ENCODE data around the gene FCHO2. TPM values are rescaled to one million over a fixed set of nuclear protein-coding genes. Genes with fewer than 3 reads are reported as not detected.

FCHO2 gene
- total and polyA plus RNA-seq, 2 of the 4 experiments (the other 2 are of a cell fraction): 6.1 to 23.5 TPM

- H3K4me3 ChIP-seq (ENCODE audit: insufficient read depth, low read depth, low read length): peak overlapping the region; percentile 81
- ATAC-seq (ENCODE audit: low read depth) (no peak), DNase-seq (no peak)
- H3K9ac ChIP-seq (ENCODE audit: low read depth, low read length): peak overlapping the region; percentile 69
- H2AK5ac ChIP-seq (ENCODE audit: low read depth, low read length): no peak overlapping the region
- CTCF ChIA-PET: no interaction called here
- intact Hi-C loops (cut with micrococcal nuclease) (loop anchor here (5.0 kb wide), 2 partner anchors 355 to 495 kb away; no protein-coding TSS in a partner anchor), in situ Hi-C loops (cut with MboI; ENCODE audit: low sequenced_read_pairs) (no loop called here), dilution Hi-C loops (cut with HindIII; ENCODE audit: low sequenced_read_pairs, unreplicated experiment) (no loop called here)
- no TSS peak for BruUV-seq (replicated peaks)
- H4K8ac ChIP-seq (ENCODE audit: low read depth in 2 of 2, low read length in 2 of 2): peak overlapping the region in 1 of 2 experiments; percentile 39; a peak in 1 of 4 replicates
- WGBS, 2 experiments (ENCODE audit: extremely low coverage in 2 of 2, insufficient read length in 1 of 2): no CpG with 5 or more reads among the region's 1 CpG
- TF ChIP-seq MAFK (IDR thresholded peaks at IDR 0.05; ENCODE audit: low read depth, low read length): no peak
- TF ChIP-seq MXI1 (IDR thresholded peaks at IDR 0.05; ENCODE audit: borderline replicate concordance, low read depth, low read length): no peak
- TF ChIP-seq CTCF (conservative IDR thresholded peaks at IDR 0.05; ENCODE audit: low read depth, low read length): no peak
- TF ChIP-seq BHLHE40 (IDR thresholded peaks at IDR 0.05; ENCODE audit: low read depth, low read length): no peak
- TF ChIP-seq CEBPB (IDR thresholded peaks at IDR 0.05; ENCODE audit: low read depth, low read length): no peak
- TF ChIP-seq RFX5 (IDR thresholded peaks at IDR 0.05; ENCODE audit: low read depth, low read length): no peak
- TF ChIP-seq RAD21 (IDR thresholded peaks at IDR 0.05; ENCODE audit: low read length): no peak
- no peak for TF ChIP-seq ELK1 (IDR thresholded peaks at IDR 0.05; ENCODE audit: borderline replicate concordance, low read depth, low read length)
- TF ChIP-seq RCOR1 (IDR thresholded peaks at IDR 0.05; ENCODE audit: insufficient replicate concordance, low read length): no peak
- TF ChIP-seq CHD1 (IDR thresholded peaks at IDR 0.05; ENCODE audit: low read depth, low read length): no peak
- no peak for TF ChIP-seq SMC3 (IDR thresholded peaks at IDR 0.05; ENCODE audit: low read depth, low read length)
- H2BK120ac ChIP-seq (ENCODE audit: low read depth, low read length): no peak overlapping the region
- no peak overlapping the region for H2BK20ac ChIP-seq (ENCODE audit: low read depth, low read length)
- peaks cover 5% of the 10 kb centered on the region; the same call in 1 of the 2 replicates for H4K20me1 ChIP-seq (ENCODE audit: insufficient read depth, low read length)
- H3K23ac ChIP-seq (ENCODE audit: low read depth, low read length): peak overlapping the region; percentile 80; the same call in 1 of the 2 replicates
- peak overlapping the region; percentile 86 for H2BK5ac ChIP-seq (ENCODE audit: low read depth, low read length, poor library complexity, severe bottlenecking)
- H2AK9ac ChIP-seq (replicated peaks; ENCODE audit: low read depth, low read length, poor library complexity): no peak overlapping the region
- H4K5ac ChIP-seq (ENCODE audit: low read depth, low read length): no peak overlapping the region
- H3K56ac ChIP-seq (ENCODE audit: extremely low read depth, insufficient read depth, low read length): no peak overlapping the region
- H3K27ac ChIP-seq (ENCODE audit: insufficient read depth, low read length): peak overlapping the region; percentile 56; the same call in 1 of the 2 replicates
- peak overlapping the region; percentile 41; the same call in 1 of the 2 replicates for H3K4ac ChIP-seq (ENCODE audit: low read depth, low read length)
- no peak overlapping the region for H4K91ac ChIP-seq (ENCODE audit: insufficient read depth, low read depth, low read length)
- H2BK15ac ChIP-seq (ENCODE audit: low read depth, low read length): no peak overlapping the region
- POLR2A ChIA-PET (ENCODE audit: unreplicated experiment): no interaction called here
- H3K9me3 ChIP-seq (ENCODE audit: control insufficient read depth, insufficient read depth, low read length): no peaks in the 10 kb centered on the region
- peak overlapping the region; percentile 98 for H3K4me2 ChIP-seq (ENCODE audit: low read depth, low read length)
- H3K14ac ChIP-seq (replicated peaks; ENCODE audit: low read depth, low read length): peak overlapping the region; percentile 43; the same call in 1 of the 2 replicates
- H2AFZ ChIP-seq (replicated peaks; ENCODE audit: low read length, poor library complexity): no peak overlapping the region
- H3K18ac ChIP-seq (ENCODE audit: low read depth, low read length): no peak overlapping the region
- no peaks in the 10 kb centered on the region for H3K27me3 ChIP-seq (ENCODE audit: control insufficient read depth, insufficient read depth, low read length)
- peaks cover 3% of the 10 kb centered on the region for H3K9me1 ChIP-seq (ENCODE audit: insufficient read depth, low read length)
- H3K36me3 ChIP-seq (ENCODE audit: control insufficient read depth, insufficient read depth, low read length): peaks cover 3% of the 10 kb centered on the region
- peaks cover 8% of the 10 kb centered on the region; the same call in 1 of the 2 replicates for H3K4me1 ChIP-seq (ENCODE audit: control insufficient read depth, insufficient read depth, low read length)
- peaks cover 3 to 28% of the 10 kb centered on the region in 2 experiments; a peak in 2 of 4 replicates for H3K79me1 ChIP-seq (ENCODE audit: low read depth in 1 of 2, low read length in 2 of 2)
Measured at GRCh38 chr5:72957337-72957736, 1.5 kb downstream of the FCHO2 start.

Measured in IMR-90 (cell line).